ENCODE results near the gene ARMC5.
"Not testable (repeated sequence)": the region's sequence is repeated elsewhere in the genome, so short reads cannot be mapped to it uniquely, and the experiment has no call there.

GRCh38 chr16:31484048-31484447 is 24.7 kb downstream of the ARMC5 start:
- TF ChIP-seq CTCF, EP300, POLR2A (IDR thresholded peaks at IDR 0.05): not testable (repeated sequence)
